Transverse colon (tissue), 4 donors: ENCODE data around the gene OR1F1.

Source experiments
- CTCF ChIP-seq, 5 experiments: fragments of 200-600 bp in 3 of 5; fragments of 450-650 bp in 2 of 5; sonication (generic) in 3 of 5; IDR thresholded peaks; 1 replicate in 2 of 5; 2 replicates in 3 of 5; pipeline ENCODE4 v1.5.1; 2016 to 2017; ENCODE audit warnings: antibody characterized with exemption in 5 of 5, inconsistent platforms in 3 of 5, mild to moderate bottlenecking in 2 of 5, moderate library complexity in 1 of 5
- POLR2AphosphoS5 ChIP-seq, 3 donors: sonication (generic); formaldehyde crosslinking; IDR thresholded peaks; one replicate each; pipeline ENCODE4 v1.6.1; 2016; ENCODE audit warnings: antibody characterized with exemption in 3 of 3

GRCh38 chr16:3171181-3171854 is 16.7 kb upstream of the OR1F1 start:
- no peak for TF ChIP-seq CTCF (IDR thresholded peaks at IDR 0.05)
- TF ChIP-seq POLR2AphosphoS5 (IDR thresholded peaks at IDR 0.05): no peak
